ENCODE data around the gene ERICH6B. TPM values are rescaled to one million over a fixed set of nuclear protein-coding genes. Genes with fewer than 3 reads are reported as not detected.

The ERICH6B gene
- total RNA-seq, 3 donors from 2014 or later: not detected

- no peak overlapping the region for H3K4me3 ChIP-seq
- no peak overlapping the region for H3K27ac ChIP-seq
- H3K36me3 ChIP-seq: no peaks in the 10 kb centered on the region
- intact Hi-C loops (cut with DNase I; ENCODE audit: low total_unique reads): no loop called here
- H3K27me3 ChIP-seq: no peaks in the 10 kb centered on the region
- no peak for TF ChIP-seq CTCF (IDR thresholded peaks at IDR 0.05)
- no peak for TF ChIP-seq POLR2A (IDR thresholded peaks at IDR 0.05)
- no peak for TF ChIP-seq POLR2AphosphoS5 (IDR thresholded peaks at IDR 0.05)
- DNase-seq (ENCODE audit: low spot score in 2 of 2): no peak
- H3K4me1 ChIP-seq: no peaks in the 10 kb centered on the region
- H3K9me3 ChIP-seq: no peaks in the 10 kb centered on the region
Observed at GRCh38 chr13:45575830-45576180, 39.7 kb downstream of the ERICH6B start.

- intact Hi-C loops (cut with DNase I; ENCODE audit: low total_unique reads): no loop called here
Observed at GRCh38 chr13:45575146-45575829, 40.3 kb downstream of the ERICH6B start.

GRCh38 chr13:45565331-45565730 is 50.2 kb downstream of the ERICH6B start:
- Histone ChIP-seq H3K27me3 (no peaks in the 10 kb centered on the region), H3K9me3 (peaks cover 0 to 8% of the 10 kb centered on the region in 2 donors), H3K4me3 (no peak overlapping the region), H3K36me3 (no peaks in the 10 kb centered on the region), H3K4me1 (no peaks in the 10 kb centered on the region), H3K27ac (no peak overlapping the region)
- intact Hi-C loops (cut with DNase I; ENCODE audit: low total_unique reads): no loop called here
- no peak for DNase-seq (ENCODE audit: low spot score in 2 of 2)
- TF ChIP-seq POLR2AphosphoS5 (IDR thresholded peaks at IDR 0.05): no peak
- TF ChIP-seq POLR2A (IDR thresholded peaks at IDR 0.05): no peak
- TF ChIP-seq CTCF (IDR thresholded peaks at IDR 0.05): no peak

More at GRCh38 chr13:45575146-45575829, 40.3 kb downstream of the ERICH6B start:
- TF ChIP-seq CTCF (IDR thresholded peaks at IDR 0.05) (no peak), POLR2A (IDR thresholded peaks at IDR 0.05) (no peak), POLR2AphosphoS5 (IDR thresholded peaks at IDR 0.05) (no peak)
- Histone ChIP-seq H3K9me3 (no peaks in the 10 kb centered on the region), H3K27ac (no peak overlapping the region), H3K4me3 (no peak overlapping the region), H3K4me1 (no peaks in the 10 kb centered on the region), H3K27me3 (no peaks in the 10 kb centered on the region), H3K36me3 (no peaks in the 10 kb centered on the region)
- DNase-seq (ENCODE audit: low spot score in 2 of 2): no peak

- Histone ChIP-seq H3K9me3 (peaks cover 0 to 8% of the 10 kb centered on the region in 2 donors), H3K27ac (no peak overlapping the region), H3K36me3 (no peaks in the 10 kb centered on the region), H3K4me1 (no peaks in the 10 kb centered on the region), H3K27me3 (no peaks in the 10 kb centered on the region), H3K4me3 (no peak overlapping the region)
- intact Hi-C loops (cut with DNase I; ENCODE audit: low total_unique reads): no loop called here
- DNase-seq (ENCODE audit: low spot score in 2 of 2): no peak
- TF ChIP-seq POLR2A (IDR thresholded peaks at IDR 0.05) (no peak), CTCF (IDR thresholded peaks at IDR 0.05) (no peak), POLR2AphosphoS5 (IDR thresholded peaks at IDR 0.05) (no peak)
Observed at GRCh38 chr13:45564133-45564776, 51.3 kb downstream of the ERICH6B start.

- no peak overlapping the region for H3K4me3 ChIP-seq
- no peaks in the 10 kb centered on the region for H3K36me3 ChIP-seq
- intact Hi-C loops (cut with DNase I; ENCODE audit: low total_unique reads): no loop called here
- no peaks in the 10 kb centered on the region for H3K4me1 ChIP-seq
- TF ChIP-seq POLR2A (IDR thresholded peaks at IDR 0.05): no peak
- no peak for TF ChIP-seq CTCF (IDR thresholded peaks at IDR 0.05)
- TF ChIP-seq POLR2AphosphoS5 (IDR thresholded peaks at IDR 0.05): no peak
- no peaks in the 10 kb centered on the region for H3K9me3 ChIP-seq
- H3K27me3 ChIP-seq: no peaks in the 10 kb centered on the region
- H3K27ac ChIP-seq: no peak overlapping the region
- DNase-seq (ENCODE audit: low spot score in 2 of 2): no peak
Observed at GRCh38 chr13:45554604-45555109, 60.9 kb downstream of the ERICH6B start.

Data from breast epithelium (tissue), 4 donors.